ENCODE results near the gene ANKRD33B. TPM values are rescaled to one million over a fixed set of nuclear protein-coding genes. Genes with fewer than 3 reads are reported as not detected.
"Not testable (repeated sequence)": the region's sequence is repeated elsewhere in the genome, so short reads cannot be mapped to it uniquely, and the experiment has no call there.

The ANKRD33B gene
- total and polyA plus RNA-seq, 7 donors: 1.4 to 32.7 (median 7.8) TPM

DNA sequence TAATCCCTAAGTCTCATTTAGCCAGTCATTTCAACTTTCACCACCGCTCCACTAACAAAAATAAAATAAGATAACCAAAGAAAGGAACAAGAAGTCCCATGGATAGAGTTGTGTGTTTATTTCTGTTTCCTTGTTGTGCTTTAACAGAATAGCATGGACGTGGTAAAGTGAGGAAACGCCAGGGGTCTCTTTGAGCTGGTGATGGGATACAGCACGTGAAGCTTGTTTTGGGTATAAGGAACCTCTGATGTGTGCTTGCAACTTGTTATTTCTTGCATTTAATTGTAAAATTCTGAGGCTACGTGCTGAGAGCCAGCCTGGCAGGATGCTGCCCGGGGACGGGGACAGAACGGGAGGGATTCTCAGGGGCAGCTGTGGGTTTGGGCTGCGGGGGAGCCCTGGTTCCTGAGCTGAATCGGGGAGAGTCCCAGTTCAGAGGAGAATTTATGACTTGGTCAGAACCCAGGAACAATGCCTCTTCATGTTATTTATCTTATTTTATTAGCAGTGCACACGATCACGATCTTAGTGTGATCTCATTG lies 63.4 kb downstream of the ANKRD33B start:
- Histone ChIP-seq H3K4me3 (peak overlapping the region; percentile 57), H3K27ac (peak overlapping the region; percentile 14), H3K27me3 (ENCODE audit: insufficient read depth in 3 of 3, low read length in 2 of 3) (no peaks in the 10 kb centered on the region), H3K9me3 (no peaks in the 10 kb centered on the region), H3K36me3 (ENCODE audit: insufficient read depth in 1 of 2, low read depth in 1 of 2) (no peaks in the 10 kb centered on the region), H3K4me1 (peaks cover 9% of the 10 kb centered on the region)
- WGBS, 3 donors: 8 to 29% (median 13%) methylated on average over 12 of the region's 12 CpGs
- intact Hi-C loops (cut with DNase I): loop anchor here (2.0 to 5.0 kb wide), 3 partner anchors 65 to 345 kb away; partner anchors contain the start of gene ANKRD33B (in 1 of the 2)
- DNase-seq: no peak
- TF ChIP-seq, protein P1, sequence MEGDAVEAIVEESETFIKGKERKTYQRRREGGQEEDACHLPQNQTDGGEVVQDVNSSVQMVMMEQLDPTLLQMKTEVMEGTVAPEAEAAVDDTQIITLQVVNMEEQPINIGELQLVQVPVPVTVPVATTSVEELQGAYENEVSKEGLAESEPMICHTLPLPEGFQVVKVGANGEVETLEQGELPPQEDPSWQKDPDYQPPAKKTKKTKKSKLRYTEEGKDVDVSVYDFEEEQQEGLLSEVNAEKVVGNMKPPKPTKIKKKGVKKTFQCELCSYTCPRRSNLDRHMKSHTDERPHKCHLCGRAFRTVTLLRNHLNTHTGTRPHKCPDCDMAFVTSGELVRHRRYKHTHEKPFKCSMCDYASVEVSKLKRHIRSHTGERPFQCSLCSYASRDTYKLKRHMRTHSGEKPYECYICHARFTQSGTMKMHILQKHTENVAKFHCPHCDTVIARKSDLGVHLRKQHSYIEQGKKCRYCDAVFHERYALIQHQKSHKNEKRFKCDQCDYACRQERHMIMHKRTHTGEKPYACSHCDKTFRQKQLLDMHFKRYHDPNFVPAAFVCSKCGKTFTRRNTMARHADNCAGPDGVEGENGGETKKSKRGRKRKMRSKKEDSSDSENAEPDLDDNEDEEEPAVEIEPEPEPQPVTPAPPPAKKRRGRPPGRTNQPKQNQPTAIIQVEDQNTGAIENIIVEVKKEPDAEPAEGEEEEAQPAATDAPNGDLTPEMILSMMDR (IDR thresholded peaks at IDR 0.05): no peak
- ATAC-seq: peak; percentile 6 to 35 (median 12)

DNA sequence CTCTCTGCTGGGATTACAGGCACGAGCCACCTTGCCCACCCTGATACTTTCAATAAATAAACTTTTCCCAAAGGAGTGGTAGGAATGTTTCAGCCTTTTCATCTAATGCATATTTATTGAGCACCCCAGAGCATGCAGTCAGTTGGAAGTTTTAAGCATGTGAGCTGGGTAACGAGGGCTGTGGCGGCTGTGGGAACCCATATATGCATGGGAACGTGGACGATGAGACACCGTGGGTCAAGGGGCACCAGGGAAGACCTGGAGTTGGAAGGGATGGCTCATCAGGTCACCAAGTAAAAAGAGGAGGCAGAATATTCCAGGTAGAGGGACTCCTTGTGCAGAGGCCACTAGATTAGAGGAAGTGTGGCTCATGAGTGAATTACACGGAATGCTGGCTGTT lies 64.7 kb downstream of the ANKRD33B start:
- H3K36me3 ChIP-seq (ENCODE audit: insufficient read depth in 1 of 2, low read depth in 1 of 2): no peaks in the 10 kb centered on the region
- WGBS, 3 donors: 87 to 96% (median 91%) methylated on average over 7 of the region's 7 CpGs
- DNase-seq: no peak
- ATAC-seq: no peak
- H3K9me3 ChIP-seq: no peaks in the 10 kb centered on the region
- no peak overlapping the region for H3K27ac ChIP-seq
- H3K4me3 ChIP-seq: no peak overlapping the region
- H3K4me1 ChIP-seq: peaks cover 9% of the 10 kb centered on the region
- TF ChIP-seq, protein P1 (IDR thresholded peaks at IDR 0.05): no peak
- no peaks in the 10 kb centered on the region for H3K27me3 ChIP-seq (ENCODE audit: insufficient read depth in 3 of 3, low read length in 2 of 3)
- intact Hi-C loops (cut with DNase I): loop anchor here in 1 of 2 donors (5.0 kb wide), 2 partner anchors 66 to 346 kb away; partner anchors contain the start of gene ANKRD33B

DNA sequence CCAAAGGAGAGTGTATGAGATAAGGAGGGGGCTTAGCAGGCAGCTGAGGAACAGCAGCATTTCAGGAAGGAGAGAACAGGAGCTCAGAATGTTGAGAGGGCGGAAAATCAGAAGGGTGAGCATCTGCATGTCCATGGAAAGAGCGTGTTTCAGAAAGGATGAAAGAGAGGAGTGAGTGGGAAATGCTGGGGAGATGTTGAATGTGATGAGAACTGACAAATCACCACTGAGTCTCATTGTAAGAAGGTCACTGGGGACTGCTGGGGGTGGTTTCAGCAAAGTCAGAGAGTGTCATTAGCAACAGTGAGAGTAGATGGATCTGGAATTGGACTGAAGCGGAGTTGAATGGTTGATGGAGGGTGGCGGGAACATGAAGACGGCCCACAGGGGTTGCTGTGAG lies 65.8 kb downstream of the ANKRD33B start:
- 79 to 98% (median 97%) methylated on average over 5 of the region's 5 CpGs for WGBS, 3 donors

DNA sequence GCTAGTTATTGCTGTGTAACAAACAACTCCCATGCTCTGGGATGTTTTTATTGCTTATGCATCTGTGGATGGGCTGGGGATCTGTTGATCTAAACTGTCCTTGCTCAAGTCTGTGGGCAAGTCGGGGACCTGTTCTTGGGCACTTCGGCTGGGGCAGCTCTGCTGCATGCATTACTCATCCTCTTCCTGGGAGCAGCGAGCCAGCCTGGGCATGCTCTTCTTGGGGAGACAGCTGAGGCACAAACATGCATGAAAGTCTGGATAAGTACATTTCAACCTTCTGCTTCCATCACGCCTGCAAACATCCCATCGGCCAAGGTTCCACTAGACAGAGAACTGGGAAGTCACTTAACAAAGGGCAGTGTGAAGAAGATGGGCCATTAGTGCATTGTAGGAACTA lies 66.3 kb downstream of the ANKRD33B start:
- Histone ChIP-seq H3K9me3 (no peaks in the 10 kb centered on the region), H3K4me3 (no peak overlapping the region), H3K36me3 (ENCODE audit: insufficient read depth in 1 of 2, low read depth in 1 of 2) (no peaks in the 10 kb centered on the region), H3K27ac (no peak overlapping the region), H3K27me3 (ENCODE audit: insufficient read depth in 3 of 3, low read length in 2 of 3) (no peaks in the 10 kb centered on the region), H3K4me1 (peaks cover 9% of the 10 kb centered on the region)
- DNase-seq (no peak), ATAC-seq (no peak)
- intact Hi-C loops (cut with DNase I): no loop called here
- TF ChIP-seq, protein P1 (IDR thresholded peaks at IDR 0.05): no peak
- 73 to 85% (median 75%) methylated on average over 5 of the region's 5 CpGs for WGBS, 3 donors

More for the DNA sequence above, 65.8 kb downstream of the ANKRD33B start:
- H3K4me1 ChIP-seq: peaks cover 9% of the 10 kb centered on the region
- H3K36me3 ChIP-seq (ENCODE audit: insufficient read depth in 1 of 2, low read depth in 1 of 2): no peaks in the 10 kb centered on the region
- no peaks in the 10 kb centered on the region for H3K27me3 ChIP-seq (ENCODE audit: insufficient read depth in 3 of 3, low read length in 2 of 3)
- TF ChIP-seq, protein P1 (IDR thresholded peaks at IDR 0.05): no peak
- intact Hi-C loops (cut with DNase I): loop anchor here in 1 of 2 donors (1.0 to 5.0 kb wide), 3 partner anchors 67 to 347 kb away; partner anchors contain the start of gene ANKRD33B
- H3K4me3 ChIP-seq: no peak overlapping the region
- DNase-seq (no peak), ATAC-seq (no peak)
- no peaks in the 10 kb centered on the region for H3K9me3 ChIP-seq
- H3K27ac ChIP-seq: no peak overlapping the region

DNA sequence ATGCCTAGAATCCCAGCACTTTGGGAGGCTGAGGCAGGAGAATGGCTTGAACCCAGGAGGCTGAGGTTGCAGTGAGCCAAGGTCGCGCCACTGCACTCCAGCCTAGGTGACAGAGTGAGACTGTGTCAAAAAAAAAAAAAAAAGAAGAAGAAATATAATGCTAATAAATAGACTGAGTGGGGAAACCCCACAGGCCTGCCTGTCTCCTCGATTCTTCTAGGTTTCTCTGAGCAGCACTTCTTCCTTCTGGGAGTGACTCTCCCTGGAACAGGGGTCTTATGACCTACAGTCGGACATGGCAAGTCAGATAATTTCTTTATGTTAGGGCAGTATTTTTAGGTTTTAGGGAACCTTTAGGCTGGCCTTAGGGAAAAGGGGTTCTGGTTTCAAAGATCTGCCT lies 66.9 kb downstream of the ANKRD33B start:
- H3K4me1 ChIP-seq; ATAC-seq; H3K27ac ChIP-seq; intact Hi-C loops (cut with DNase I); H3K4me3 ChIP-seq; H3K9me3 ChIP-seq; H3K27me3 ChIP-seq (ENCODE audit: insufficient read depth in 3 of 3, low read length in 2 of 3); DNase-seq; H3K36me3 ChIP-seq (ENCODE audit: insufficient read depth in 1 of 2, low read depth in 1 of 2): not testable (repeated sequence)
- 48 to 91% (median 89%) methylated on average over 2 to 4 of the region's 4 CpGs for WGBS, 3 donors

All from psoas muscle (tissue), 8 donors.